Measurements from ENCODE around the gene STK24. TPM values are rescaled to one million over a fixed set of nuclear protein-coding genes. Genes with fewer than 3 reads are reported as not detected.

Gene STK24
- total RNA-seq, 1 experiment from 2014 or later = 55.3 TPM

DNA sequence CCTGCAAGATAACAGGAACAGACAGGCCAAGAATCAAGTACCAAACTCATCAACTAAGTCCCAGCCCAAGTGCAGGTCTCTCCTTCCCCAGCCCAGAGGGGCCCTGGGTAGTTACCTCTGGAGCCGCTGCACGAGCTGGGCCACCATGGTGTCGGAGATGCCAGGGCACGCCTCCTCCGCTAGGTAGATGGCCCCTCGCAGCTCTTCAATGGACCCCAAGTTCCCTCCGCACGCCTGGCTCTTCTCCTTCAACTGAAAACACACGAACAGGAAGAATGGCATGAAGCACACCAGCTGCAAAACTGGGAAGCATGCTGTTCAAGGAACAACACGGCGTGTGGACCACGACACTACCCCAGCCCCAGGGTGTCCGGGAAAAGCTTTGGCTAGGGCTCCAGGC lies 119.9 kb downstream of the STK24 start:
- no peak for DNase-seq (ENCODE audit: low read depth, low spot score)
- in situ Hi-C loops (cut with HindIII; ENCODE audit: low pct_unique_long_range_greater_than_20kb, low sequenced_read_pairs) = no loop called here

DNA sequence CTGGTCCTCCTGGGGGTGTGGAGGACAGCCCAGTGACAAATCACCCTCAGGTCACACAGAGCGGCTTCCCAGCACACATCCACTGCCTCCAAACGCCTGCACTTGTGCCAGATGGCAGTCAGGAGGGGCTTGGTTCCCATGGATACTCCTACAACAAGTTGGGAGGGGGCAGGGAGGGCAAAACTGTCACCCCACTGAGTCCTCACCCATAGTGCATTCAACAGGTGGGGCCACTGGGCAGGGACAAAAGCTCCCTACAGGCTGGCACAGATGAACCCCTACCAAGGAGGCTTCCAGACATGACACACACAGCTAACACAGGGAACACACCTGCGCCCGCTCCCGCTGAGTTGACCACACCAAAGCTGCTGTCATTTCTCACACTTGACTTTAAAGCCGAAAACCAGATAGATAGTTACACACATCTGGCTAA lies 120.5 kb downstream of the STK24 start:
- in situ Hi-C loops (cut with HindIII; ENCODE audit: low pct_unique_long_range_greater_than_20kb, low sequenced_read_pairs) = no loop called here
- DNase-seq (ENCODE audit: low read depth, low spot score) = no peak

DNA sequence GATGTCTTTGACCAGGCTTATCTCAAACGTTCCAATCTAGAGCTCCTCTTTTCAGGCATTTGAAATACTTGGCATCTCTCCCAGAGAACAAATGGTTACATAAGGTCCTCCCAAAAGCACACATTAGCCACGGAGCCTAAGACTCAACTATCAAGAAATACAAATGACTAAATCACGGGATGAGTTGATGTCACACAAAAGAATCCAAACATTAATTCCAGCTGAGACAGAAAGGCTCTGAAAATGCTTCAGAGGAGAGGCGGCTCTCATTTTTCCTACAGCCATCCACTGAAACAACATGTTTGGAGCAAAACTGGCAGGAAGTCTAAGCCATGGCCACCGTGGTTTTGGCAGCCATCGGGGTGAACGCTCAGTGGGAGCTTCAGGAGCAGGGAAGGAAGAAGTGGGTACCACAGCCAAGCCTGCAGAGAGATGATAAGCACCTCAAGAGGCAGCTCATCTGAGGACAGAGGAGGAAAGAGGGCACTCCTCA lies 122.5 kb downstream of the STK24 start:
- in situ Hi-C loops (cut with HindIII; ENCODE audit: low pct_unique_long_range_greater_than_20kb, low sequenced_read_pairs) = no loop called here
- peak; percentile 27 for DNase-seq (ENCODE audit: low read depth, low spot score)

DNA sequence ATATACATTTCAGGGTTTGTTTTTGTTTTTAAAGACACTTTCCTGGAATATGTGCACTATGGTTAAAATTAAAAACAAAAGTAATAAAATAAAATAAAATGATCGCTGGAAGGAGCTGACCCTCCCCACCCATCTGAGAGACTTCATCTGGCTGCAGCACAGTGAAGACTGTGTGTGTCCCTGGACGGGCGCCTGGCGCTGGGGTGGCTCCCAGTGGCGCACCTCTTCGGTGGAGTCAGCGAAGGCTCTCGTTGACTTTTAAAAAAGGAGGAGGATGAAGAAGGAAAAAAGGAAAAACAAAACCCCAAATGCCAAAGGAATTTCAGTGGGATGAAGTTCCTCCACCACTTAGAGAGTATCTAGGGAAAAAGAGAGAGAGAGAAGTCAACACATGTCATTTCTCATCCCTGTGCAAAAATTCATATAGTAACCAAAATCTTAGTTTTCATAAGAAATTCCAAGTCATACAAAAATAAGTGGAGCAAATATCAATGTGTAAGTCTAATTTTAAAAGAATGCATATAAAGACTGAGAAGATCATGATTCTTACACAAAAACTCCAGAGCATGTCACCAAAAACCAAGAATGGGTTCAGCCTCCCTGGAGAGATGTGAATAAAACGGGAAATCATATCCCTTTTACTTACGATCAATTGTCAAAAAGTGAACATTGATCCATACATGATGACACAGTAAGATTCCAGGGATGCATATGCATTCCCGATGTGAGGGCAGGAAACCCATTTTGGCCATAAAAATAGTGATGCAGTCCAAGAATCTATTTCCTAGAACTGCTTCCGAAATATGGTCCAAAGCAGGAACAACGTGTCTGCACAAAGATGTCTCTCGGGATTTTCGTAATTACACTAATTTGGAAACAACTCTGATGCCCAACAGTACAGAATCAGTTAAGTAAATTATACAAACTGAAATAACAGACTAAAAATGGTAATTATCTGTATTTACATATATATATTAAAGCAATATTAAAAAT lies 123.8 kb downstream of the STK24 start:
- DNase-seq (ENCODE audit: low read depth, low spot score) = no peak
- in situ Hi-C loops (cut with HindIII; ENCODE audit: low pct_unique_long_range_greater_than_20kb, low sequenced_read_pairs) = no loop called here

DNA sequence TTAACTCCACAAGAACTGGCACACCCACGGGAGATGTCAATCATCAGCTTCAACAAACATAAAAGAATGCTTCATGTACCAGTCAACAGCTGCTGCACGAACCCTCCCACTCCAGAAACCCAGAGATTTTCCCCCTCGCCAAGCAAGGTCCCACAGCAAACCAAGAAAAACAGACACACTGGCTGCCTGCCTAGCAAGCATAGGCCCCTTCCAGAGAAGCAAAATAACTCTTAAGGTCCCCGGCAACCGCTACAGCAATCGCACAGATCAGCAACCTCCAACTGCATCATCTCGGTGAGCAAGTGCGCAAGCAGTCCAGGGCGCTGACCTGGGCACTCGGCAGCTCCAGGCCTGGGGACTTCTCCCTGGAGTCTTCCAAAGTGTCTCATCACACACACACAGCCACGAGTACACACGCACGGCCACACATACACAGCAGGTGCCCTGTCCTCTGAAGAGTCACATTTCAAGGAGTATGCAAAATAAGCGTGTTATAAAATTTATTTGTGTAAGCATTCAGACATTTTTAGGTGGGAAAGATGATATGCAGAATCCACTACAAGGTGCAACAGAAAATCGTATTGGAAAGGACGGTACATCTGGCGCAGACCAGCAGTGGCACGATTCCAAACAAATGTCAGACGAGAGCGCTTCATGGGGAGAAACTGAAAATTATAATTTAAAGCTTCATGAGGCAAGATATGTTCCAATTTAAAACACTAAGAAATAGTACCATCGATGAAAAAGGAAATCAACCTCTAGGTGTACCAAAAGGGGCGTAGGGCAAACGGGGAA lies 125.0 kb downstream of the STK24 start:
- in situ Hi-C loops (cut with HindIII; ENCODE audit: low pct_unique_long_range_greater_than_20kb, low sequenced_read_pairs) = no loop called here
- DNase-seq (ENCODE audit: low read depth, low spot score) = no peak

DNA sequence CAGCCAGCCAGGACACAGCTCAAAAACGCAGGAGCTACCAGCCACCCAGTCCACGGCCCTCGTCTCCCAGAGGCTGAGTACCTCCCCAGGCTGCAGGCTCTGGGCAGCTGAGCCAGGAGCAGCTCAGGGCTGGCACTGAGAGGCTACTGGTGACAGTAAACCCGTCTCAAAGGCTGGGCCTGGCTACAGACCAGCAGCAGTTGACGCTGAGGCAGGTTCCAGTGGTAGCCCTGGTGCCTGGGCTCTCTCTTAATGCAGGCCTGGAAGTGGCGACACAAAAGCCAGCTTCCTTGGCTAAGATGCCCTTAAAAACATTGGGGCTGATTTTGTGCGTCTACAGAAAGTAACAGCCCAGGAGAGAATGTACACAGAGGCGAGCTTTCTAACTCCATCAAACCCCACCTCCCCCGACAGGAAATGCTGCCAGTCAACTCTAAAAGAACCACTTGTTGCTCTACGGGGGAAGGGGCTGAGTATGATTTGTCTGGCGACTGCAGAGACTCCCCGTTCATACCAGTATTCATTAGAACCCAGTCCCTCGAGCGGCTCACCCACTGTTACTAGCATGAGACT lies 126.3 kb downstream of the STK24 start:
- DNase-seq (ENCODE audit: low read depth, low spot score) = peak; percentile 48
- in situ Hi-C loops (cut with HindIII; ENCODE audit: low pct_unique_long_range_greater_than_20kb, low sequenced_read_pairs) = no loop called here

DNA sequence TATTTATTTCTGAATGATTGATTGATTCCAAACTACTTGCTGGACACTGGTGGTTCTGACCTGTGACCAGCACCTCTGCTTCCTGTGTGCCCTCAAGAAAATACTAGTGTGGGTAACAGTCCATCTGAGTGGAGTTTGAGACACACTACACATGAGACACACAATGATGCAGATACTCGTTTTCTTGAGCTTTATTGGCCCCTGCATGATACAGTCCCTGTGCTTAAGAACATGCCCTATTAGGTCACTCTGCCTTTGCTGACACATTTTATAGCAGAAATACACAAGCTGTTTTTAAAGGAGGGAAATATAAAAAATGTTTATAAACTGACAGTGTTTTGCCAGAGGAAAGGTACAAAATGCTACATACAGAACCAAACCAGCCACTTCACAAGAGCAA lies 126.9 kb downstream of the STK24 start:
- in situ Hi-C loops (cut with HindIII; ENCODE audit: low pct_unique_long_range_greater_than_20kb, low sequenced_read_pairs) = no loop called here

DNA sequence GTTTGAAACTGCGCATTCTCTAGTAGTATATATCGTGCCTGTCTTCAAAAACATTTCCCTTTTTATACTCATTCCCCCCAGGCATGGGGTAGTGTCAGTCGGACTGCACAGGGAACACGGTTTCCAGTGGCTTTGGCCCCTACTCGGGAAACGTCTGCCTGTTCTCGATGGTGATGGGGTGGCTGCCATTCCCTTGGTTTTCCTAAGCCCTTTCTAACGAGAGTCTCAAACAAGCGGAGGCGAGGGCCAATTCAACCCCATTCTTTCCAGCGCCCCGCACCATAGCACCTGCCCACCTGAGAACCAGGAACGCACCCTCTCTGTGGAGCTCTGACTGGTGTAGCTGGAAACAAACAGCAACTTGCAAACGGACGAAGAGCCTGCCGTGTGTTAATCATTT lies 127.6 kb downstream of the STK24 start:
- DNase-seq (ENCODE audit: low read depth, low spot score) = no peak
- in situ Hi-C loops (cut with HindIII; ENCODE audit: low pct_unique_long_range_greater_than_20kb, low sequenced_read_pairs) = no loop called here

More for the DNA sequence above, 126.9 kb downstream of the STK24 start:
- DNase-seq (ENCODE audit: low read depth, low spot score) = no peak

DNA sequence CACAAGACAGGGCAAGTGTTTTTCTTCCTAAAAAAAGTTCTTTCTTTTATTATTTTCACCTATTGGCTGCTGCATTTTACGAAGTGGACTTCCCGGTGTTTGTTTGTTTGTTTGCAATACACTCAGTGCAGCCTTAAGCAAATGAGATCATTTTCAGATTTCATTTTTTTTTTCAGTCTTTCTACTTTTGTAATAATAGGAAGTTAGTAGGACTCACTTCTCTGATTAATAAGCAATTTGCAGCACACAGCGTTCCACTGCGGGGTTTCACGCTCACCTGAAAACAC lies 128.3 kb downstream of the STK24 start:
- DNase-seq (ENCODE audit: low read depth, low spot score) = no peak
- in situ Hi-C loops (cut with HindIII; ENCODE audit: low pct_unique_long_range_greater_than_20kb, low sequenced_read_pairs) = no loop called here

DNA sequence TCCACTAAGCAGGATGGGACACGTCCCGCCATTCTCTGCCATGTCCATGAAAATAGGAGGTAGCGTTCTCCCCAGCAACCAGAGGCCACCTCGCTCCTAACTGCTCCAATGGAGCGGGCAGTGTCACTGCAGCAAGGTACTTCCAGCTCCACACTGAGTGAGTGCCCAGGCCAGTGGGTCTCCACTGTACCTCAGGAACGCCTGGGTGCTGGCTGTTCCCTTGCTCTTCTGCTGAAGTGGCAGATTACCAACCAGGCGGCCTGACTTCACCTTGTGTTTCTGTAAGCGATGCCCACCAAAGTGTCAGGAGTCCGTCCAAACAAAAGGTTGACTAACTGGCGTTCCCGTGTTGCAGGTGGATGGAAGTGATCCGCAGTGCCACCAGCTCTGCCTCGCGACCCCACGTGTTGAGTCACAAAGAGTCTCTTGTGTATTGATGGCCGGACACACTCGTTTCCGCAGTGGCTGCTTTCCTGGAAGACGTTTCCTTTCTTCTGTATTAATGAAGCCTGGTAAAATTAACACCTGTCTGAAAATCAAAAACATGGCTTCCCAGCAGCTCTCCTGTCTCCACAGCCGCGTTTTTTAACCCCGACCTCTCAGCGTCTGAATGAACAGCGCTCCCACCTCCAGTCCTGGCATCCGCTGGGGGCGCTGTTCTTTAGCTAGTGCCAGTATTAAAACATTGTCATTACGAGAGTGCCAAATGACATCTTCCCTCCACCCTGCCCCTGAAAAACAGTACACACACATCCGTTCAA lies 128.8 kb downstream of the STK24 start:
- DNase-seq (ENCODE audit: low read depth, low spot score) = peak; percentile 79
- in situ Hi-C loops (cut with HindIII; ENCODE audit: low pct_unique_long_range_greater_than_20kb, low sequenced_read_pairs) = no loop called here

DNA sequence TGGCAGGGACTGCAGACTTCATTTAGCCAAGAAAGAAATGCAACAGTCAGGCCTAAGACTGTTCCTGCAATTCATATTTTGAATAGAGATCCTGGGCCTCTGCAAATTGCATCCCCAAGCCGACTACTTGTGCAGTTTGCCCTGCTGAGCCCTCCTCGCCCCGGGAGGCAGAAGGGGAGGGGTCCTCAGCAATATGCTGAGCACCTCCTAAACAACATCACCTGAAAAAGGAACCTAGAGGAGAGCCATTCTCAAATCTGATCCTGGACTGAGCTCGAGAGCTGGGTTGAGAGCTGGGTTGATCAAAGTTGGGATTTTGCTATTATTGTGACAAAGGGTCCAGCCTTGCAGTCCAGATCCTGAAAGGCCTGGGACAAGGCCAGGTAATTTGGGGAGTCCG lies 129.8 kb downstream of the STK24 start:
- in situ Hi-C loops (cut with HindIII; ENCODE audit: low pct_unique_long_range_greater_than_20kb, low sequenced_read_pairs) = no loop called here
- no peak for DNase-seq (ENCODE audit: low read depth, low spot score)

DNA sequence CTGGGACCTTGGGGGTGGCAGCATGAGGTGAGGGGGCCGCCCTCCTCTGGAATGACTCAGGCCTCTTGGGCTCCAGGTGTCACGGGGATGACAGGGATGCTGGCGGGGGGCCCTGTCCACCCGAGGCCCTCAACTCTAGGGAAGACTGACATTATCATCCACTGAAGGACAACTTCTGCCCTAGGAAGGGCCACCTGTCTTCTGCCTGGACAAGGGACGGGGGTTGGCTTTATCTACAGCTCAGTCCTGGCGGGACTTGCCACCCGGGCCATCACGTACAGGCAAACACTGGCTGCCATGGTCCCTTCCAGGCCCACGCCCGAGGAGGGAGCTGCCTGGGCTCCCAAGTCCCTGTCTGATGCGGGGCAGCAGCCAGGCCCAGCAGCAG lies 130.7 kb downstream of the STK24 start:
- in situ Hi-C loops (cut with HindIII; ENCODE audit: low pct_unique_long_range_greater_than_20kb, low sequenced_read_pairs) = no loop called here
- DNase-seq (ENCODE audit: low read depth, low spot score) = no peak

DNA sequence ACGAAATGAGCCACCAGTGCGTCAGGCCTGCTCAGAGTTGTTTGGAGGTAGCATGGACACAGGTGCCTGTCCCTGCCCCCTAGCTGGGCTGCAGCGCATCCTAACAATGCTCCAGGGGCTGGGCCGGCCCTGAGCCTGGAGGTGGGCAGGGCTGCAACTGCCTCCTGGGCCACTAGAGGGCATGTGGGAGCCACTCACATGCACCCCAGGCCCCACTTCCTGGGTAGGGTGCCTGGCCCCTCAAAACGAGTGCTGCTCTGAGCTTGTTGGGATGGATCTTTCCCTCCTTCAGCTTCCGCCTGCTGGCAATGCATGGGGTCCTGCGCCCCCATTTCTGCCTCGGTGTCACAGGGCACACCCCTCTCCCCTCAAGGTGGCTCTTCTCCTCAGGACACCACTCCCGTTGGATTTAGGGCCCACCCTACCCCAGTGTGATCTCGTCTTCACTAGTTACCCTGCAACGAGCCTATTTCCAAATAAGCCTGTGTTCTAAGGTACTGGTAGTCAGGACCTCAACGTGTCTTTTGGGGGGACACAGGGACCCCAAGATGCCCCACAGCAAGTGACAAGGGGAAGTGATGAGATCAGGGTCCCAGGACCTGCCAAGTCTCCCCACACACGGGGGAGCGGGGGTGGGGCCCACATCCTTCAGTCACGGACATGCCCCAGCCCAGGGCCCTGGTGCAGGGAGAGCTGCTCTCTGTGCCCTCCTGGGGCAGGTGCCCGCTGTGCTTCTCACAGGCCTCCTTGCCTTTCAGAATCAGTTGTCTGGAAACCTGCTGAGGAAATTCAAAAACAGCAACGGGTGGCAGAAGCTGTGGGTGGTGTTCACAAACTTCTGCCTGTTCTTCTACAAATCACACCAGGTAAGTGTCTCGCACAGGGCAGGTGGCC lies 131.3 kb downstream of the STK24 start:
- DNase-seq (ENCODE audit: low read depth, low spot score) = peak; percentile 56
- in situ Hi-C loops (cut with HindIII; ENCODE audit: low pct_unique_long_range_greater_than_20kb, low sequenced_read_pairs) = no loop called here

DNA sequence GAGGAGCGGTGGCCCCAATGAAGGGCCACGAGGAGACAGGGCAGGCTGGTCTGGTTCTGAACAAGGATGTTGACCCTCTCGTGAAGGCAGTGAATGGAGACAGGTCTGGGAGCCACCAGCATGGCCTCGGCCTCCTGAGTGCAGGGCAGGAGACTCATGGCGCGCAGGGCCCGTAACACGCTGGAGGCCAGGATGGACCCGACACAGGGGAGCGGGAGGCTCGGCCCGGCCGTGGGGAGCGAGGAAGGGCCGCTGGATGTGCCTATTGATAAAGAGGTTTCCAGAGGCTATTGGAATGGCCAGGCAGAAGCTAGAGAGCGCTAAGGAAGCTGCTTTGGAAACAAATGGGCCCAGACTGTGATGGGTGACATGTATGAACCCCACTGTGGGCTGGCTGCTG lies 132.5 kb downstream of the STK24 start:
- in situ Hi-C loops (cut with HindIII; ENCODE audit: low pct_unique_long_range_greater_than_20kb, low sequenced_read_pairs) = no loop called here

DNA sequence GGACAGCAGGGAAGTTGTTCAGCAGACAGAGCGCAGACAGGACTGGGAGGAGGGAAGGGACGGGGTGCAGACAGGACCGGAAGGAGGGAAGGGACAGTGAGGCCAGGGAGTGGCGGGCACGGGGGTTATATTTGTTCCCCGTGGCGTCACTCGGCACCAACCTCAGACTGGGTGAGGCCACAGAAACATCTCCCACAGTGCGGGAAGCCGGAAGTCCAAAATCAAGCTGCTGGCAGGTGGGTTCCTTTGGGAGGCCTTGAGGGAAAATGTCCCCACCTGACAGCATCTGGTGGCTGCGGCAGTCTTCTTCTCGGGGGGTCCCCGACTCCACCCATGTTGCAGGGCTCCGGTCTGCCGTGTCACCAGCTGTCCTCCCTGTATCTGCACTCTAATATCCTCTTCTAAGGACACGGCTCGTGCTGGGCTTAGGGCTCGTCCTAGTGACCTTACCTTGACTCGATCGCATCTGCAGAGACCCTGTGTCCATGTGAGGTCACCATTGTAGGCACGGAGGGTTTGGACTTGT lies 133.0 kb downstream of the STK24 start:
- no peak for DNase-seq (ENCODE audit: low read depth, low spot score)
- in situ Hi-C loops (cut with HindIII; ENCODE audit: low pct_unique_long_range_greater_than_20kb, low sequenced_read_pairs) = no loop called here

More for the DNA sequence above, 132.5 kb downstream of the STK24 start:
- no peak for DNase-seq (ENCODE audit: low read depth, low spot score)

DNA sequence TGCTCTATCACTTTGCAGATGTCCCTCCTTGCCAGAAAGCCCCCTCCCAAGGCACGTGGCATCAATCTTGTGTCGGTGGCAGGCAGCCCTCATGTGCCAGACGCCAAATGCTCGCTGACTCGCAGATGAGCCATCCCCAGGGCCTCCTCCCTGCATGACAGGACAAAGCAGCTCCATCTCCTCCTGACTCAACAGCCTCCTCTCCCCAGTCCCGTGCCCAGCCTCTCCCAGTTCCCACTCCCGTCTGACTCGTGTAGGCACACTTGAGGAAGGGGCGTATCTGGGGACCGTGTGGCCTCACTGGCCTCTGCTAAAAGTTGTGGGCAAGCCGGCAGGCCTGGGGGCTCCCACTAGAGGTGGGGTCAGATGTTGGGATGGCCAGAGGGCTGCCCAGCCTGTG lies 133.6 kb downstream of the STK24 start:
- in situ Hi-C loops (cut with HindIII; ENCODE audit: low pct_unique_long_range_greater_than_20kb, low sequenced_read_pairs) = no loop called here
- no peak for DNase-seq (ENCODE audit: low read depth, low spot score)

Measured in SK-MEL-5 (cell line).